Measurements from ENCODE around the gene TMEM50A. TPM values are rescaled to one million over a fixed set of nuclear protein-coding genes. Genes with fewer than 3 reads are reported as not detected.
A peak's percentile ranks its signal among the peaks of the same experiment; 100 is the strongest.

The TMEM50A gene
- total and polyA plus RNA-seq, 9 of the 15 experiments (the other 6 are each of a cell fraction or from before 2014, with no cell fraction given): 43.7 to 195 (median 137) TPM

DNA sequence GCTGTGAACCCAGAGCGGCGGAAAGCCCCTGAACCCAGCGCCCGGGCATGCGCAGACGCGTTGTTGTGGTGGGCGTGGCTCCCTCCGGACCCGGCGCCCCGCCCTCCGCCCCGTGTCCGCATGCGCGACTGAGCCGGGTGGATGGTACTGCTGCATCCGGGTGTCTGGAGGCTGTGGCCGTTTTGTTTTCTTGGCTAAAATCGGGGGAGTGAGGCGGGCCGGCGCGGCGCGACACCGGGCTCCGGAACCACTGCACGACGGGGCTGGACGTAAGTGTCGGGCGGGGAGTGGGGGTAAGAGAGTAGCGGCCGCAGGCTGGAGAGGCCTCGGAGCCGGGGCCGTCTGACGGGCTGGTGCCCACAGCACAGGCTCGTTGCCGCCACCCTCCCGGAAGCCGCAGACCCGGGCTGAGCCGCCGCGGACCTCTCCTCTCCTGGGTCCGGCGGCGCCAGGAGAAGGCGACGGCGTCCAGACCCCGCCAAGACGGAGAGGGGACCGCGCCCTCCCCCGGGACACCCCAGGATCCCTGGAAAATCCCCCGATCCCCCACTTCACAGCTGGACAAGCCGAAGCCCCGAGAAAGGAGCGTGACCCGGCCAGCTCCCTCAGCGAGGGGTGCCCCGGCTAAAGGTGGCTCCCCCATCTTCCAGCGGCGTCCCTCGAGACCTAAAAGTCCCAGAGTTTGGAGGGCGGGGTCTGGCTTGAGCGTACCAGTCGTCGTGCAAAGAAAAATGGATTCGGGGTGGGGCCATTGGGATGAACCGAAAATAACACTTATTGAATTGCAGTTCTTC is at the start of gene TMEM50A (continued):
- TF ChIP-seq GATAD2B (IDR thresholded peaks at IDR 0.05; ENCODE audit: borderline replicate concordance) (0 out of 2 replicates have a peak, but pooled peaks have one; percentile 12), CBFA2T3 (IDR thresholded peaks at IDR 0.05) (no peak; the same call in 1 of the 2 replicates), TCF7 (IDR thresholded peaks at IDR 0.05; ENCODE audit: borderline replicate concordance) (no peak), MAFF (IDR thresholded peaks at IDR 0.05; ENCODE audit: low read length) (no peak), OTX1 (CRISPR knock-in tag; IDR thresholded peaks at IDR 0.05) (0 out of 2 replicates have a peak, but pooled peaks have one; percentile 20), ZNF124 (CRISPR knock-in tag; IDR thresholded peaks at IDR 0.05) (no peak), SETDB1 (IDR thresholded peaks at IDR 0.05; ENCODE audit: low read length) (no peak), GABPB2 (CRISPR knock-in tag; conservative IDR thresholded peaks at IDR 0.05) (0 out of 2 replicates have a peak, but pooled peaks have one; percentile 70), NRF1 (conservative IDR thresholded peaks at IDR 0.05 in 1 of 2, IDR thresholded peaks at IDR 0.05 in 1 of 2) (peak; percentile 99), STAG1 (CRISPR knock-in tag; IDR thresholded peaks at IDR 0.05; ENCODE audit: borderline replicate concordance) (no peak), BRCA1 (IDR thresholded peaks at IDR 0.05) (no peak), BRCA1 (CRISPR knock-in tag; IDR thresholded peaks at IDR 0.05) (no peak), CBX3 (IDR thresholded peaks at IDR 0.05; ENCODE audit: borderline replicate concordance in 1 of 2, low read length in 2 of 2) (peak in 1 of 2 experiments; percentile 27; a peak in 1 of 3 replicates), ARID2 (IDR thresholded peaks at IDR 0.05) (0 out of 2 replicates have a peak, but pooled peaks have one; percentile 14), ELF4 (CRISPR knock-in tag; IDR thresholded peaks at IDR 0.05) (0 out of 2 replicates have a peak, but pooled peaks have one; percentile 12), FIP1L1 (IDR thresholded peaks at IDR 0.05; ENCODE audit: low read depth, low read length, poor library complexity, severe bottlenecking) (peak; percentile 66), ZNF212 (CRISPR knock-in tag; IDR thresholded peaks at IDR 0.05) (no peak), HOXB6 (CRISPR knock-in tag; IDR thresholded peaks at IDR 0.05; ENCODE audit: borderline replicate concordance) (no peak)
- TF ChIP-seq, protein P1, sequence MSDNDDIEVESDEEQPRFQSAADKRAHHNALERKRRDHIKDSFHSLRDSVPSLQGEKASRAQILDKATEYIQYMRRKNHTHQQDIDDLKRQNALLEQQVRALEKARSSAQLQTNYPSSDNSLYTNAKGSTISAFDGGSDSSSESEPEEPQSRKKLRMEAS (CRISPR knock-in tag; IDR thresholded peaks at IDR 0.05): peak; percentile 72
- TF ChIP-seq, protein P2, sequence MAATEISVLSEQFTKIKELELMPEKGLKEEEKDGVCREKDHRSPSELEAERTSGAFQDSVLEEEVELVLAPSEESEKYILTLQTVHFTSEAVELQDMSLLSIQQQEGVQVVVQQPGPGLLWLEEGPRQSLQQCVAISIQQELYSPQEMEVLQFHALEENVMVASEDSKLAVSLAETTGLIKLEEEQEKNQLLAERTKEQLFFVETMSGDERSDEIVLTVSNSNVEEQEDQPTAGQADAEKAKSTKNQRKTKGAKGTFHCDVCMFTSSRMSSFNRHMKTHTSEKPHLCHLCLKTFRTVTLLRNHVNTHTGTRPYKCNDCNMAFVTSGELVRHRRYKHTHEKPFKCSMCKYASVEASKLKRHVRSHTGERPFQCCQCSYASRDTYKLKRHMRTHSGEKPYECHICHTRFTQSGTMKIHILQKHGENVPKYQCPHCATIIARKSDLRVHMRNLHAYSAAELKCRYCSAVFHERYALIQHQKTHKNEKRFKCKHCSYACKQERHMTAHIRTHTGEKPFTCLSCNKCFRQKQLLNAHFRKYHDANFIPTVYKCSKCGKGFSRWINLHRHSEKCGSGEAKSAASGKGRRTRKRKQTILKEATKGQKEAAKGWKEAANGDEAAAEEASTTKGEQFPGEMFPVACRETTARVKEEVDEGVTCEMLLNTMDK (IDR thresholded peaks at IDR 0.05; ENCODE audit: borderline replicate concordance, insufficient read depth, low read depth, low read length, poor library complexity, severe bottlenecking): no peak
- TF ChIP-seq, protein P3, sequence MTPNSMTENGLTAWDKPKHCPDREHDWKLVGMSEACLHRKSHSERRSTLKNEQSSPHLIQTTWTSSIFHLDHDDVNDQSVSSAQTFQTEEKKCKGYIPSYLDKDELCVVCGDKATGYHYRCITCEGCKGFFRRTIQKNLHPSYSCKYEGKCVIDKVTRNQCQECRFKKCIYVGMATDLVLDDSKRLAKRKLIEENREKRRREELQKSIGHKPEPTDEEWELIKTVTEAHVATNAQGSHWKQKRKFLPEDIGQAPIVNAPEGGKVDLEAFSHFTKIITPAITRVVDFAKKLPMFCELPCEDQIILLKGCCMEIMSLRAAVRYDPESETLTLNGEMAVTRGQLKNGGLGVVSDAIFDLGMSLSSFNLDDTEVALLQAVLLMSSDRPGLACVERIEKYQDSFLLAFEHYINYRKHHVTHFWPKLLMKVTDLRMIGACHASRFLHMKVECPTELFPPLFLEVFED (CRISPR knock-in tag; conservative IDR thresholded peaks at IDR 0.05): no peak
- TF ChIP-seq, protein P4, sequence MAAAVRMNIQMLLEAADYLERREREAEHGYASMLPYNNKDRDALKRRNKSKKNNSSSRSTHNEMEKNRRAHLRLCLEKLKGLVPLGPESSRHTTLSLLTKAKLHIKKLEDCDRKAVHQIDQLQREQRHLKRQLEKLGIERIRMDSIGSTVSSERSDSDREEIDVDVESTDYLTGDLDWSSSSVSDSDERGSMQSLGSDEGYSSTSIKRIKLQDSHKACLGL (CRISPR knock-in tag; IDR thresholded peaks at IDR 0.05; ENCODE audit: borderline replicate concordance, poor library complexity, severe bottlenecking): no peak
- TF ChIP-seq, protein P5, sequence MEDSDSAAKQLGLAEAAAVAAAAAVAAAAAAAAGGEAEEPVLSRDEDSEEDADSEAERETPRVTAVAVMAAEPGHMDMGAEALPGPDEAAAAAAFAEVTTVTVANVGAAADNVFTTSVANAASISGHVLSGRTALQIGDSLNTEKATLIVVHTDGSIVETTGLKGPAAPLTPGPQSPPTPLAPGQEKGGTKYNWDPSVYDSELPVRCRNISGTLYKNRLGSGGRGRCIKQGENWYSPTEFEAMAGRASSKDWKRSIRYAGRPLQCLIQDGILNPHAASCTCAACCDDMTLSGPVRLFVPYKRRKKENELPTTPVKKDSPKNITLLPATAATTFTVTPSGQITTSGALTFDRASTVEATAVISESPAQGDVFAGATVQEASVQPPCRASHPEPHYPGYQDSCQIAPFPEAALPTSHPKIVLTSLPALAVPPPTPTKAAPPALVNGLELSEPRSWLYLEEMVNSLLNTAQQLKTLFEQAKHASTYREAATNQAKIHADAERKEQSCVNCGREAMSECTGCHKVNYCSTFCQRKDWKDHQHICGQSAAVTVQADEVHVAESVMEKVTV (CRISPR knock-in tag; IDR thresholded peaks at IDR 0.05): no peak
